ENCODE data around the gene GPR108.

DNA sequence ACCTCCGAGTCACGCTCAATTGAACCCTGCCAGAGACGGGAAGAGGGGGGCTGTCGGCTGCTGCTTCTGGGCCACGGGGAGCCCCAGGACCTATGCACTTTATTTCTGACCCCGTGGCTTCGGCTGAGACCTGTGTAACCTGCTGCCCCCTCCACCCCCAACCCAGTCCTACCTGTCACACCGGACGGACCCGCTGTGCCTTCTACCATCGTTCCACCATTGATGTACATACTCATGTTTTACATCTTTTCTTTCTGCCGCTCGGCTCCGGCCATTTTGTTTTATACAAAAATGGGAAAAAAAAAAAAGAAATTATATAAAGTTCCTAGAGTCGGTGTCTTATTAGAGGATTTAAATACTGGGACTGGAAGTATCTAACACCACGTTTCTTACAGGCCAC is 13.8 kb upstream of the GPR108 start:
- no peak for TF ChIP-seq POLR2AphosphoS5 (IDR thresholded peaks at IDR 0.05)
- TF ChIP-seq, protein P1, sequence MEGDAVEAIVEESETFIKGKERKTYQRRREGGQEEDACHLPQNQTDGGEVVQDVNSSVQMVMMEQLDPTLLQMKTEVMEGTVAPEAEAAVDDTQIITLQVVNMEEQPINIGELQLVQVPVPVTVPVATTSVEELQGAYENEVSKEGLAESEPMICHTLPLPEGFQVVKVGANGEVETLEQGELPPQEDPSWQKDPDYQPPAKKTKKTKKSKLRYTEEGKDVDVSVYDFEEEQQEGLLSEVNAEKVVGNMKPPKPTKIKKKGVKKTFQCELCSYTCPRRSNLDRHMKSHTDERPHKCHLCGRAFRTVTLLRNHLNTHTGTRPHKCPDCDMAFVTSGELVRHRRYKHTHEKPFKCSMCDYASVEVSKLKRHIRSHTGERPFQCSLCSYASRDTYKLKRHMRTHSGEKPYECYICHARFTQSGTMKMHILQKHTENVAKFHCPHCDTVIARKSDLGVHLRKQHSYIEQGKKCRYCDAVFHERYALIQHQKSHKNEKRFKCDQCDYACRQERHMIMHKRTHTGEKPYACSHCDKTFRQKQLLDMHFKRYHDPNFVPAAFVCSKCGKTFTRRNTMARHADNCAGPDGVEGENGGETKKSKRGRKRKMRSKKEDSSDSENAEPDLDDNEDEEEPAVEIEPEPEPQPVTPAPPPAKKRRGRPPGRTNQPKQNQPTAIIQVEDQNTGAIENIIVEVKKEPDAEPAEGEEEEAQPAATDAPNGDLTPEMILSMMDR (IDR thresholded peaks at IDR 0.05) = no peak
- TF ChIP-seq POLR2A (IDR thresholded peaks at IDR 0.05) = no peak
